ENCODE data around the gene LRPAP1. TPM values are rescaled to one million over a fixed set of nuclear protein-coding genes. Genes with fewer than 3 reads are reported as not detected.

The LRPAP1 gene
- total RNA-seq, 1 experiment from 2014 or later: 90.8 TPM

DNA sequence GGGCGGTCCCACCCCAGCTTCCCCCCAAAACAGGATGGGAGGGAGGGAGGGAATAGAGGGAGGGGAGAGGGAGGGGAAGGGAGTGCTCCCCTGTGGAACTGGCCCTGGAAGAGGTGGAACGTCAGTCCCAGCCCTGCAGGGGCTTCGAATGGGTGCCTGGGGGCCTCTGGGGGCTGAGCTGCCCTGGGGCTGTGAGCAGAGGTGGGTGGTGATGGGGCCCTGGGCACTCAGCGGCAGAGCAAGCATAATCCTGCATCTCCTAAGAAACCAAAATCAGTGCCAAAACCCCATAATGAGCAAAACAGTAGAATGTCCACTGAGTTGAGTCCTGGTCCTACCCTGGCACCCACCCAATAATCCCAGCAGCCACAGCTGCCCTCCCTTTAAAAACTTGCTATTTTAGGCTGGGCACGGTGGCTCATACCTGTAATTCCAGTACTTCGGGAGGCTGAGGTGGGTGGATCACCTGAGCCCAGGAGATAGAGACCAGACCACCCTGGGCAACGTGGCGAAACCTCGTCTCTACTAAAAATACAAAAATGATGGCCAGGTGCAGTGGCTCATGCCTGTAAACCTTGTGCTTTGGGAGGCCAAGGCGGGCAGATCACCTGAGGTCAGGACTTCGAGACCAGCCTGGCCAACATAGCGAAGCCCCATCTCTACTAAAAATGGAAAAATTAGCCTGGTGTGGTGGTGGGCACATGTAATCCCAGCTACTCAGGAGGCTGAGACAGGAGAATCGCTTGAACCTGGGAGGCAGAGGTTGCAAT is 58.0 kb downstream of the LRPAP1 start:
- Mint-ChIP-seq H3K9me3 (no peaks in the 10 kb centered on the region), H3K27me3 (ENCODE audit: low read depth) (peaks cover 54% of the 10 kb centered on the region), H3K4me3 (no peak overlapping the region), H3K27ac (no peak overlapping the region), H3K36me3 (no peaks in the 10 kb centered on the region), H3K4me1 (peaks cover 5% of the 10 kb centered on the region; the same call in 1 of the 2 replicates)
- no peak for ATAC-seq
- ChIA-PET CTCF (no interaction called here), POLR2A (no interaction called here)
- TF ChIP-seq GTF2I (CRISPR knock-in tag; conservative IDR thresholded peaks at IDR 0.05): no peak
- no peak for TF ChIP-seq TEAD1 (CRISPR knock-in tag; IDR thresholded peaks at IDR 0.05)
- TF ChIP-seq, protein P1, sequence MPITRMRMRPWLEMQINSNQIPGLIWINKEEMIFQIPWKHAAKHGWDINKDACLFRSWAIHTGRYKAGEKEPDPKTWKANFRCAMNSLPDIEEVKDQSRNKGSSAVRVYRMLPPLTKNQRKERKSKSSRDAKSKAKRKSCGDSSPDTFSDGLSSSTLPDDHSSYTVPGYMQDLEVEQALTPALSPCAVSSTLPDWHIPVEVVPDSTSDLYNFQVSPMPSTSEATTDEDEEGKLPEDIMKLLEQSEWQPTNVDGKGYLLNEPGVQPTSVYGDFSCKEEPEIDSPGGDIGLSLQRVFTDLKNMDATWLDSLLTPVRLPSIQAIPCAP (CRISPR knock-in tag; IDR thresholded peaks at IDR 0.05): no peak
- TF ChIP-seq FOXJ3 (CRISPR knock-in tag; IDR thresholded peaks at IDR 0.05; ENCODE audit: borderline replicate concordance): no peak
- TF ChIP-seq, protein P2, sequence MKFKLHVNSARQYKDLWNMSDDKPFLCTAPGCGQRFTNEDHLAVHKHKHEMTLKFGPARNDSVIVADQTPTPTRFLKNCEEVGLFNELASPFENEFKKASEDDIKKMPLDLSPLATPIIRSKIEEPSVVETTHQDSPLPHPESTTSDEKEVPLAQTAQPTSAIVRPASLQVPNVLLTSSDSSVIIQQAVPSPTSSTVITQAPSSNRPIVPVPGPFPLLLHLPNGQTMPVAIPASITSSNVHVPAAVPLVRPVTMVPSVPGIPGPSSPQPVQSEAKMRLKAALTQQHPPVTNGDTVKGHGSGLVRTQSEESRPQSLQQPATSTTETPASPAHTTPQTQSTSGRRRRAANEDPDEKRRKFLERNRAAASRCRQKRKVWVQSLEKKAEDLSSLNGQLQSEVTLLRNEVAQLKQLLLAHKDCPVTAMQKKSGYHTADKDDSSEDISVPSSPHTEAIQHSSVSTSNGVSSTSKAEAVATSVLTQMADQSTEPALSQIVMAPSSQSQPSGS (CRISPR knock-in tag; IDR thresholded peaks at IDR 0.05; ENCODE audit: borderline replicate concordance, low read depth): no peak
- TF ChIP-seq, protein P3, sequence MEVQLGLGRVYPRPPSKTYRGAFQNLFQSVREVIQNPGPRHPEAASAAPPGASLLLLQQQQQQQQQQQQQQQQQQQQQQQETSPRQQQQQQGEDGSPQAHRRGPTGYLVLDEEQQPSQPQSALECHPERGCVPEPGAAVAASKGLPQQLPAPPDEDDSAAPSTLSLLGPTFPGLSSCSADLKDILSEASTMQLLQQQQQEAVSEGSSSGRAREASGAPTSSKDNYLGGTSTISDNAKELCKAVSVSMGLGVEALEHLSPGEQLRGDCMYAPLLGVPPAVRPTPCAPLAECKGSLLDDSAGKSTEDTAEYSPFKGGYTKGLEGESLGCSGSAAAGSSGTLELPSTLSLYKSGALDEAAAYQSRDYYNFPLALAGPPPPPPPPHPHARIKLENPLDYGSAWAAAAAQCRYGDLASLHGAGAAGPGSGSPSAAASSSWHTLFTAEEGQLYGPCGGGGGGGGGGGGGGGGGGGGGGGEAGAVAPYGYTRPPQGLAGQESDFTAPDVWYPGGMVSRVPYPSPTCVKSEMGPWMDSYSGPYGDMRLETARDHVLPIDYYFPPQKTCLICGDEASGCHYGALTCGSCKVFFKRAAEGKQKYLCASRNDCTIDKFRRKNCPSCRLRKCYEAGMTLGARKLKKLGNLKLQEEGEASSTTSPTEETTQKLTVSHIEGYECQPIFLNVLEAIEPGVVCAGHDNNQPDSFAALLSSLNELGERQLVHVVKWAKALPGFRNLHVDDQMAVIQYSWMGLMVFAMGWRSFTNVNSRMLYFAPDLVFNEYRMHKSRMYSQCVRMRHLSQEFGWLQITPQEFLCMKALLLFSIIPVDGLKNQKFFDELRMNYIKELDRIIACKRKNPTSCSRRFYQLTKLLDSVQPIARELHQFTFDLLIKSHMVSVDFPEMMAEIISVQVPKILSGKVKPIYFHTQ (CRISPR knock-in tag; IDR thresholded peaks at IDR 0.05): no peak
- no peak for TF ChIP-seq JUN (CRISPR knock-in tag; IDR thresholded peaks at IDR 0.05)
- TF ChIP-seq, protein P4, sequence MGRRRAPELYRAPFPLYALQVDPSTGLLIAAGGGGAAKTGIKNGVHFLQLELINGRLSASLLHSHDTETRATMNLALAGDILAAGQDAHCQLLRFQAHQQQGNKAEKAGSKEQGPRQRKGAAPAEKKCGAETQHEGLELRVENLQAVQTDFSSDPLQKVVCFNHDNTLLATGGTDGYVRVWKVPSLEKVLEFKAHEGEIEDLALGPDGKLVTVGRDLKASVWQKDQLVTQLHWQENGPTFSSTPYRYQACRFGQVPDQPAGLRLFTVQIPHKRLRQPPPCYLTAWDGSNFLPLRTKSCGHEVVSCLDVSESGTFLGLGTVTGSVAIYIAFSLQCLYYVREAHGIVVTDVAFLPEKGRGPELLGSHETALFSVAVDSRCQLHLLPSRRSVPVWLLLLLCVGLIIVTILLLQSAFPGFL (CRISPR knock-in tag; IDR thresholded peaks at IDR 0.05; ENCODE audit: borderline replicate concordance): no peak
- TF ChIP-seq, protein P5, sequence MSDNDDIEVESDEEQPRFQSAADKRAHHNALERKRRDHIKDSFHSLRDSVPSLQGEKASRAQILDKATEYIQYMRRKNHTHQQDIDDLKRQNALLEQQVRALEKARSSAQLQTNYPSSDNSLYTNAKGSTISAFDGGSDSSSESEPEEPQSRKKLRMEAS (CRISPR knock-in tag; IDR thresholded peaks at IDR 0.05): no peak
- no peak for TF ChIP-seq RORB (CRISPR knock-in tag; IDR thresholded peaks at IDR 0.05)
- TF ChIP-seq GABPB1 (CRISPR knock-in tag; IDR thresholded peaks at IDR 0.05): no peak
- TF ChIP-seq, protein P6, sequence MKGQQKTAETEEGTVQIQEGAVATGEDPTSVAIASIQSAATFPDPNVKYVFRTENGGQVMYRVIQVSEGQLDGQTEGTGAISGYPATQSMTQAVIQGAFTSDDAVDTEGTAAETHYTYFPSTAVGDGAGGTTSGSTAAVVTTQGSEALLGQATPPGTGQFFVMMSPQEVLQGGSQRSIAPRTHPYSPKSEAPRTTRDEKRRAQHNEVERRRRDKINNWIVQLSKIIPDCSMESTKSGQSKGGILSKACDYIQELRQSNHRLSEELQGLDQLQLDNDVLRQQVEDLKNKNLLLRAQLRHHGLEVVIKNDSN (CRISPR knock-in tag; IDR thresholded peaks at IDR 0.05): no peak
- TF ChIP-seq, protein P7, sequence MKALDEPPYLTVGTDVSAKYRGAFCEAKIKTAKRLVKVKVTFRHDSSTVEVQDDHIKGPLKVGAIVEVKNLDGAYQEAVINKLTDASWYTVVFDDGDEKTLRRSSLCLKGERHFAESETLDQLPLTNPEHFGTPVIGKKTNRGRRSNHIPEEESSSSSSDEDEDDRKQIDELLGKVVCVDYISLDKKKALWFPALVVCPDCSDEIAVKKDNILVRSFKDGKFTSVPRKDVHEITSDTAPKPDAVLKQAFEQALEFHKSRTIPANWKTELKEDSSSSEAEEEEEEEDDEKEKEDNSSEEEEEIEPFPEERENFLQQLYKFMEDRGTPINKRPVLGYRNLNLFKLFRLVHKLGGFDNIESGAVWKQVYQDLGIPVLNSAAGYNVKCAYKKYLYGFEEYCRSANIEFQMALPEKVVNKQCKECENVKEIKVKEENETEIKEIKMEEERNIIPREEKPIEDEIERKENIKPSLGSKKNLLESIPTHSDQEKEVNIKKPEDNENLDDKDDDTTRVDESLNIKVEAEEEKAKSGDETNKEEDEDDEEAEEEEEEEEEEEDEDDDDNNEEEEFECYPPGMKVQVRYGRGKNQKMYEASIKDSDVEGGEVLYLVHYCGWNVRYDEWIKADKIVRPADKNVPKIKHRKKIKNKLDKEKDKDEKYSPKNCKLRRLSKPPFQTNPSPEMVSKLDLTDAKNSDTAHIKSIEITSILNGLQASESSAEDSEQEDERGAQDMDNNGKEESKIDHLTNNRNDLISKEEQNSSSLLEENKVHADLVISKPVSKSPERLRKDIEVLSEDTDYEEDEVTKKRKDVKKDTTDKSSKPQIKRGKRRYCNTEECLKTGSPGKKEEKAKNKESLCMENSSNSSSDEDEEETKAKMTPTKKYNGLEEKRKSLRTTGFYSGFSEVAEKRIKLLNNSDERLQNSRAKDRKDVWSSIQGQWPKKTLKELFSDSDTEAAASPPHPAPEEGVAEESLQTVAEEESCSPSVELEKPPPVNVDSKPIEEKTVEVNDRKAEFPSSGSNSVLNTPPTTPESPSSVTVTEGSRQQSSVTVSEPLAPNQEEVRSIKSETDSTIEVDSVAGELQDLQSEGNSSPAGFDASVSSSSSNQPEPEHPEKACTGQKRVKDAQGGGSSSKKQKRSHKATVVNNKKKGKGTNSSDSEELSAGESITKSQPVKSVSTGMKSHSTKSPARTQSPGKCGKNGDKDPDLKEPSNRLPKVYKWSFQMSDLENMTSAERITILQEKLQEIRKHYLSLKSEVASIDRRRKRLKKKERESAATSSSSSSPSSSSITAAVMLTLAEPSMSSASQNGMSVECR (CRISPR knock-in tag; IDR thresholded peaks at IDR 0.05; ENCODE audit: borderline replicate concordance): no peak
- no peak for TF ChIP-seq ZNF232 (CRISPR knock-in tag; IDR thresholded peaks at IDR 0.05)
- TF ChIP-seq NFATC4 (CRISPR knock-in tag; IDR thresholded peaks at IDR 0.05): no peak
- TF ChIP-seq PRRX2 (CRISPR knock-in tag; IDR thresholded peaks at IDR 0.05): no peak
- no peak for DNase-seq (ENCODE audit: low spot score)
